Stimulated activated CD4-positive, alpha-beta T cell treated with anti-CD3 and anti-CD28 coated beads, Interleukin-12 subunit alpha, Interleukin-12 subunit beta, amount 100 ng/mL, for 4 hours (primary cell): ENCODE data around the gene PROZ.
"Not testable (repeated sequence)": the region's sequence is repeated elsewhere in the genome, so short reads cannot be mapped to it uniquely, and the experiment has no call there.

Experiments used
- DNase-seq: peaks from one replicate; pipeline ENCODE4 v3.0.0-alpha.2; 2020

PROZ gene

GRCh38 chr13:113158946-113159345 is 498 bp downstream of the PROZ start:
- DNase-seq, result no peak

GRCh38 chr13:113159701-113160100 is 1.3 kb downstream of the PROZ start:
- no peak for DNase-seq

GRCh38 chr13:113160983-113161382 is 2.5 kb downstream of the PROZ start:
- no peak for DNase-seq

- no peak for DNase-seq
Observed at GRCh38 chr13:113161433-113161832, 3.0 kb downstream of the PROZ start.

GRCh38 chr13:113161975-113162374 is 3.5 kb downstream of the PROZ start:
- not testable (repeated sequence) for DNase-seq

GRCh38 chr13:113162783-113163685 is 4.6 kb downstream of the PROZ start:
- DNase-seq, result no peak

- no peak for DNase-seq
Observed at GRCh38 chr13:113164492-113164891, 6.0 kb downstream of the PROZ start.

- DNase-seq, result no peak
Observed at GRCh38 chr13:113166266-113166665, 7.8 kb downstream of the PROZ start.

GRCh38 chr13:113166681-113167080 is 8.2 kb downstream of the PROZ start:
- DNase-seq, result no peak

- DNase-seq, result no peak
Observed at GRCh38 chr13:113167155-113167554, 8.7 kb downstream of the PROZ start.

GRCh38 chr13:113167575-113167974 is 9.1 kb downstream of the PROZ start:
- no peak for DNase-seq

GRCh38 chr13:113168211-113168610 is 9.8 kb downstream of the PROZ start:
- no peak for DNase-seq

GRCh38 chr13:113169277-113170272 is 11.1 kb downstream of the PROZ start:
- no peak for DNase-seq

- no peak for DNase-seq
Observed at GRCh38 chr13:113170511-113170910, 12.1 kb downstream of the PROZ start.

GRCh38 chr13:113171250-113172125 is 13.0 kb downstream of the PROZ start:
- no peak for DNase-seq

- DNase-seq, result no peak
Observed at GRCh38 chr13:113172419-113172926, 14.0 kb downstream of the PROZ start.

- peak; percentile 27 for DNase-seq
Observed at GRCh38 chr13:113176280-113176679, 17.8 kb downstream of the PROZ start.

- no peak for DNase-seq
Observed at GRCh38 chr13:113176822-113177221, 18.4 kb downstream of the PROZ start.

GRCh38 chr13:113178070-113178895 is 19.8 kb downstream of the PROZ start:
- DNase-seq, result no peak

GRCh38 chr13:113178896-113179167 is 20.4 kb downstream of the PROZ start:
- no peak for DNase-seq

- no peak for DNase-seq
Observed at GRCh38 chr13:113179374-113180230, 21.2 kb downstream of the PROZ start.
